Cardiac fibroblast (primary cell): ENCODE measurements around the gene AARS2.

ENCODE experiments used
- DNase-seq, 2 donors: peaks; one replicate each; pipeline versions ENCODE4 v3.0.0 to v3.0.0-alpha.2; 2010; ENCODE audit warnings: low read depth in 2 of 2
- H3K4me3 ChIP-seq, 2 donors: replicated peaks in 1 of 2; 1 replicate in 1 of 2; 2 replicates in 1 of 2; pipeline ENCODE4 v1.5.1; 2011; ENCODE audit warnings: low read depth in 2 of 2, low read length in 2 of 2, mild to moderate bottlenecking in 2 of 2, moderate library complexity in 1 of 2
- TF ChIP-seq, protein P1 (sequence below): IDR thresholded peaks from one replicate; pipeline ENCODE4 v1.5.1; 2011; ENCODE audit warnings: low read depth, mild to moderate bottlenecking, low read length, inconsistent platforms

AARS2 gene

DNA sequence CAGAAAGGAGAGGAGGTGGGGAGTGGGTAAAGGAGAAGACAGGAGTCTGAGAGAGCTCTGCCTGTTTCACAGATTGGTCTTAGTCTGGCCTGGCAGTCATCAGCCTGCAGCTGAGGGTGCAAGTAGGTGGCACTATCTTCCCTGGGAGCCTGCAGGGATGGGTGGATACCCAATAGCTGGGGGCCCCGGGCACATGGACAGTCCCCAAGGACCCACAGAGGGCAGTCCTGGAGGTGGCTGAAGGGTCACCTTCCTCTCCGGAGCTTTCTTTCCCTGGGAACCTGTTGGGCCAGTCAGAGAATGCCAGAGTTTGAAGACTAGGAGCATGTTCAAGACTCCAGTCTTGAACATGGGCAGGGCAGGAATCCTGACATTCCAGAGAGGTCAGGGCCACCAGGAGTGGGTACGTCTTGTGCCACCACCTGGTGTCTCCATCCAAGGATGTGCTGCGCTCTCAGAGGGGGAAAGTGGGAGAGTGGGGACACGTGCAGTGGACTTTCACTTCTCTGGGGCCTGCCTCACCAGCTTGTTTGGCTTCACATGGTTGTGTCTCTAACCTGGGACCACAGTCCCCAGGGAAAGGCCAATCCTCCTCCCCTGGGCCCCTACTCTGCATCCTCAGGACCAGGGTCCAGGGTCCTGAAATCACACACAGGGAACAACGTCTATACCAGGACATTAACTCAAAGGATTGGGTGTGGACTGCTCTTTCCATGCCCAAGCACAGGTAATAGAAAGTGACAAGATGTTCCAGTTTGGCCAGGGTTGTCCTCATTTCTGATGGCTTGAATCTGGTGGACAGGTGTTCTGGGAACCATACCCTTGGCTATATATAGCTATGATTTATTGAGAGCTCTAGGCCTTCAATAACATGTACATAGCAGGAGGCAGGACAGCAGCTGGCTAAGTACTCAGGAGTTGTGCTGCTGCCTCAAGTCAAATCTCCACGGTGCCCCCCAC lies 18.0 kb downstream of the AARS2 start:
- TF ChIP-seq, protein P1, sequence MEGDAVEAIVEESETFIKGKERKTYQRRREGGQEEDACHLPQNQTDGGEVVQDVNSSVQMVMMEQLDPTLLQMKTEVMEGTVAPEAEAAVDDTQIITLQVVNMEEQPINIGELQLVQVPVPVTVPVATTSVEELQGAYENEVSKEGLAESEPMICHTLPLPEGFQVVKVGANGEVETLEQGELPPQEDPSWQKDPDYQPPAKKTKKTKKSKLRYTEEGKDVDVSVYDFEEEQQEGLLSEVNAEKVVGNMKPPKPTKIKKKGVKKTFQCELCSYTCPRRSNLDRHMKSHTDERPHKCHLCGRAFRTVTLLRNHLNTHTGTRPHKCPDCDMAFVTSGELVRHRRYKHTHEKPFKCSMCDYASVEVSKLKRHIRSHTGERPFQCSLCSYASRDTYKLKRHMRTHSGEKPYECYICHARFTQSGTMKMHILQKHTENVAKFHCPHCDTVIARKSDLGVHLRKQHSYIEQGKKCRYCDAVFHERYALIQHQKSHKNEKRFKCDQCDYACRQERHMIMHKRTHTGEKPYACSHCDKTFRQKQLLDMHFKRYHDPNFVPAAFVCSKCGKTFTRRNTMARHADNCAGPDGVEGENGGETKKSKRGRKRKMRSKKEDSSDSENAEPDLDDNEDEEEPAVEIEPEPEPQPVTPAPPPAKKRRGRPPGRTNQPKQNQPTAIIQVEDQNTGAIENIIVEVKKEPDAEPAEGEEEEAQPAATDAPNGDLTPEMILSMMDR, result no peak
- DNase-seq, result no peak
- no peak overlapping the region for H3K4me3 ChIP-seq

GRCh38 chr6:44292661-44293365 lies 20.3 kb downstream of the AARS2 start:
- DNase-seq, result no peak
- no peak overlapping the region for H3K4me3 ChIP-seq
- TF ChIP-seq, protein P1, result no peak

GRCh38 chr6:44291841-44292240 lies 21.3 kb downstream of the AARS2 start:
- TF ChIP-seq, protein P1, result no peak
- DNase-seq, result no peak

DNA sequence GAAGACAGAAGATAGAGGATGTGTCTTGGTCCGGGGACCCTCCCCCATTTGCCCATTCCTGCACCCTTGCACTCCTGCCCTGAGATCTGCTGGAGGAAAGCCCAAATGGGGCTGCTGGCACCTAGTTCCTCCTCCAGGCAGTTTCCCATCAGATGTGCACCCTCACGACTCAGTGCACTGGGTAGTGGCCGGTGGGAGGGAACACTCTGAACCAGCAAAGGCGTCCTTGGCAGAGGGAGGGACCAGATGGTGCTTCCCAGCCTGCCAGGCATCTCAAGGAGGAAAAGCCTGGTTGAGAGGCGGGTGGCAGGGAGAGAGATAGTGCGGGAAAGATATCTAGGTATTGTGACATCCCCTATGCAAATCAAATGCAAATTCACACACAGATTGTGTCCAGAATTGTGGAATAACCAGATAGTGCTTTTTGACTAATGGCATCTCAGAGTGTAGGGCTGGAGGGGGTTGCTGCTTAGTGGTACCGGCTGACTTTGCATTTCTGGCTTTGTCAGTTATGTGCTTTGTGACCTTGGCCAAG lies 23.4 kb downstream of the AARS2 start:
- H3K4me3 ChIP-seq, result no peak overlapping the region
- DNase-seq, result no peak
- TF ChIP-seq, protein P1, result no peak

More at GRCh38 chr6:44291841-44292240, 21.3 kb downstream of the AARS2 start:
- H3K4me3 ChIP-seq, result no peak overlapping the region

DNA sequence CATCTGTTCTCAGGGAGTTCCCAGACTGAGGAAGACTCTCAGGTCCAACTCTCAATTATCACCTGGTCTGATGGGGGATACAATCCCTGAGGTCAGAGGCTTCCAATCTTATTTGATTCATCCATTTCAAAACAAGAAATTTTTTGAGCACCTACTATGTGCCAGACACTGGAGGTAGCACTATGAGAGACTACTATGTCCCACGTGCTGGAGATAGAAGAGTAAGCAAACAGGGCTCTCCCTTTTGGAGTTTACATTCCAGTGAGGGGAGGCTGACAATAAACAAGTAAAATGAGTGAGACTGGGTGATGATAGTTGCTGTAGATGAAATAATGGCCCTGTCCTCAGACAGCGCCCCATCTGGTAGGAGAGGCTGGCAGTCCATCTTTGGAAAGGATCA lies 26.4 kb downstream of the AARS2 start:
- no peak for DNase-seq
- no peak overlapping the region for H3K4me3 ChIP-seq
- TF ChIP-seq, protein P1, result no peak

DNA sequence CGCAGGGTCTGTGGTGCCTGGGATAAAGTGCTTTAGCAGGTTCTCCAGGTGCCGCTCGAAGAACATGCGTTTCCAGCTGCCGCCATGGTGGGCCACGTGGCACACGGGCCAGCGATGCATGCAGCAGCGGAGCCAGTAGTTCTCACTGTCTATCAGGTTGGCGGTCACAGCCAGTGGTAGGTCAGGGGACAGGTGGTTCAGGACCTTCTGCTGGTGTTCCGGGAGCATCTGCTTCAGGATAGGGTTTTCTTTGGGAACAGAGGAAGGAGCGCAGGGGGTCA lies 26.9 kb downstream of the AARS2 start:
- TF ChIP-seq, protein P1, result no peak
- H3K4me3 ChIP-seq, result no peak overlapping the region
- no peak for DNase-seq
